Measurements from ENCODE around the gene VARS2.
A peak's percentile ranks its signal among the peaks of the same experiment; 100 is the strongest.

Gene VARS2

GRCh38 chr6:30912746-30913520 lies 1.1 kb upstream of the VARS2 start:
- H3K4me1 ChIP-seq (ENCODE audit: low read length): peaks cover 14% of the 10 kb centered on the region
- no peak for DNase-seq
- H3K36me3 ChIP-seq (replicated peaks; ENCODE audit: insufficient read depth, low read length): no peaks in the 10 kb centered on the region

GRCh38 chr6:30913721-30914075 lies 340 bp upstream of the VARS2 start:
- no peak for TF ChIP-seq EZH2phosphoT487 (IDR thresholded peaks at IDR 0.05; ENCODE audit: low read length)
- TF ChIP-seq CTCF (IDR thresholded peaks at IDR 0.05; ENCODE audit: low read length): no peak
- H3K79me2 ChIP-seq (ENCODE audit: low read length): peaks cover 4% of the 10 kb centered on the region
- H3K4me1 ChIP-seq (ENCODE audit: low read length): peaks cover 12% of the 10 kb centered on the region
- peak overlapping the region; percentile 97 for H2AFZ ChIP-seq (ENCODE audit: low read length)
- peak overlapping the region; percentile 85 for H3K4me3 ChIP-seq (ENCODE audit: low read length)
- H3K9me3 ChIP-seq (replicated peaks; ENCODE audit: insufficient read depth, low read length): no peaks in the 10 kb centered on the region
- H3K4me2 ChIP-seq (ENCODE audit: low read depth, low read length): peak overlapping the region; percentile 98
- H3K36me3 ChIP-seq (replicated peaks; ENCODE audit: insufficient read depth, low read length): no peaks in the 10 kb centered on the region
- H3K9me2 ChIP-seq (replicated peaks; ENCODE audit: insufficient read depth, low read length): no peaks in the 10 kb centered on the region
- no peaks in the 10 kb centered on the region; the same call in 1 of the 2 replicates for H3F3A ChIP-seq (ENCODE audit: insufficient read depth, low read length)
- no peak for DNase-seq
- H3K27ac ChIP-seq (ENCODE audit: low read length): peak overlapping the region; percentile 45; the same call in 1 of the 2 replicates
- H4K20me1 ChIP-seq (ENCODE audit: insufficient read depth, low read length): no peaks in the 10 kb centered on the region
- no peaks in the 10 kb centered on the region for H3K27me3 ChIP-seq (replicated peaks; ENCODE audit: insufficient read depth, low read length)
- peak overlapping the region; percentile 93; the same call in 1 of the 2 replicates for H3K9ac ChIP-seq (ENCODE audit: low read length)

More at GRCh38 chr6:30912746-30913520, 1.1 kb upstream of the VARS2 start:
- H2AFZ ChIP-seq (ENCODE audit: low read length): peak overlapping the region; percentile 97
- H3K4me2 ChIP-seq (ENCODE audit: low read depth, low read length): peak overlapping the region; percentile 98; the same call in 1 of the 2 replicates
- no peak overlapping the region for H3K27ac ChIP-seq (ENCODE audit: low read length)
- TF ChIP-seq EZH2 (optimal IDR thresholded peaks at IDR 0.05; ENCODE audit: low read depth, low read length): no peak
- TF ChIP-seq CTCF (IDR thresholded peaks at IDR 0.05; ENCODE audit: low read length): no peak
- TF ChIP-seq EZH2phosphoT487 (IDR thresholded peaks at IDR 0.05; ENCODE audit: low read length): no peak
- H3K9me3 ChIP-seq (replicated peaks; ENCODE audit: insufficient read depth, low read length): no peaks in the 10 kb centered on the region
- 0 out of 2 replicates have a peak overlapping the region, but pooled peaks have one; percentile 93 for H3K9ac ChIP-seq (ENCODE audit: low read length)
- H3K27me3 ChIP-seq (replicated peaks; ENCODE audit: insufficient read depth, low read length): no peaks in the 10 kb centered on the region
- peaks cover 10% of the 10 kb centered on the region for H3K79me2 ChIP-seq (ENCODE audit: low read length)
- no peaks in the 10 kb centered on the region for H3K9me2 ChIP-seq (replicated peaks; ENCODE audit: insufficient read depth, low read length)
- H3K4me3 ChIP-seq (ENCODE audit: low read length): peak overlapping the region; percentile 85
- H4K20me1 ChIP-seq (ENCODE audit: insufficient read depth, low read length): no peaks in the 10 kb centered on the region
- H3F3A ChIP-seq (ENCODE audit: insufficient read depth, low read length): no peaks in the 10 kb centered on the region; the same call in 1 of the 2 replicates

GRCh38 chr6:30914854-30915590 lies 984 bp downstream of the VARS2 start:
- TF ChIP-seq EZH2phosphoT487 (IDR thresholded peaks at IDR 0.05; ENCODE audit: low read length) (no peak), EZH2 (optimal IDR thresholded peaks at IDR 0.05; ENCODE audit: low read depth, low read length) (no peak), CTCF (IDR thresholded peaks at IDR 0.05; ENCODE audit: low read length) (no peak)
- no peaks in the 10 kb centered on the region for H3K27me3 ChIP-seq (replicated peaks; ENCODE audit: insufficient read depth, low read length)
- H3K9me2 ChIP-seq (replicated peaks; ENCODE audit: insufficient read depth, low read length): no peaks in the 10 kb centered on the region
- H3K36me3 ChIP-seq (replicated peaks; ENCODE audit: insufficient read depth, low read length): no peaks in the 10 kb centered on the region
- H3K4me2 ChIP-seq (ENCODE audit: low read depth, low read length): peak overlapping the region; percentile 98
- H3K27ac ChIP-seq (ENCODE audit: low read length): peak overlapping the region; percentile 43; the same call in 1 of the 2 replicates
- H3K4me3 ChIP-seq (ENCODE audit: low read length): peak overlapping the region; percentile 85
- no peaks in the 10 kb centered on the region; the same call in 1 of the 2 replicates for H3F3A ChIP-seq (ENCODE audit: insufficient read depth, low read length)
- no peaks in the 10 kb centered on the region for H4K20me1 ChIP-seq (ENCODE audit: insufficient read depth, low read length)
- no peaks in the 10 kb centered on the region for H3K79me2 ChIP-seq (ENCODE audit: low read length)
- peak overlapping the region; percentile 97 for H2AFZ ChIP-seq (ENCODE audit: low read length)
- peaks cover 8% of the 10 kb centered on the region; the same call in 1 of the 2 replicates for H3K4me1 ChIP-seq (ENCODE audit: low read length)
- DNase-seq: no peak
- H3K9ac ChIP-seq (ENCODE audit: low read length): peak overlapping the region; percentile 93
- no peaks in the 10 kb centered on the region for H3K9me3 ChIP-seq (replicated peaks; ENCODE audit: insufficient read depth, low read length)

All from MM.1S (cell line).